Activated CD4-positive, alpha-beta T cell treated with anti-CD3 and anti-CD28 coated beads, Interleukin-2, Interleukin-6, amounts not matched to agents 100 ng/mL and 50 ng/mL, durations not matched to agents 16 hours and 8 hours (primary cell): ENCODE measurements around the gene SNAI3.

Source experiments
- DNase-seq: peaks from one replicate; pipeline ENCODE4 v3.0.0-alpha.2; 2020

SNAI3 gene

GRCh38 chr16:88631920-88632586 is 54.3 kb downstream of the SNAI3 start:
- no peak for DNase-seq

GRCh38 chr16:88631384-88631783 is 54.9 kb downstream of the SNAI3 start:
- no peak for DNase-seq

GRCh38 chr16:88630941-88631340 is 55.4 kb downstream of the SNAI3 start:
- DNase-seq: no peak

GRCh38 chr16:88630433-88630832 is 55.9 kb downstream of the SNAI3 start:
- DNase-seq: no peak

GRCh38 chr16:88629835-88630234 is 56.5 kb downstream of the SNAI3 start:
- DNase-seq: no peak

GRCh38 chr16:88628512-88628974 is 57.8 kb downstream of the SNAI3 start:
- no peak for DNase-seq
